Stimulated activated naive CD4-positive, alpha-beta T cell treated with Interleukin-2 at 50 U/mL for 16 hours (primary cell): Measurements from ENCODE around the gene MON2.
"Not testable (repeated sequence)": the region's sequence is repeated elsewhere in the genome, so short reads cannot be mapped to it uniquely, and the experiment has no call there.

Experiments
- DNase-seq: peaks from one replicate; lab custom pipeline; 2025; lab: John Stamatoyannopoulos, UW

Gene MON2

GRCh38 chr12:62559366-62559765, 92.7 kb downstream of the MON2 start:
- not testable (repeated sequence) for DNase-seq

- no peak for DNase-seq
These were observed 96.2 kb downstream of the MON2 start for GRCh38 chr12:62562846-62563245.

GRCh38 chr12:62575036-62575435, 108.4 kb downstream of the MON2 start:
- no peak for DNase-seq

- DNase-seq: no peak
These were observed 109.9 kb downstream of the MON2 start for GRCh38 chr12:62576503-62576902.

GRCh38 chr12:62578726-62579125, 112.1 kb downstream of the MON2 start:
- DNase-seq: no peak

GRCh38 chr12:62581288-62582064, 114.8 kb downstream of the MON2 start:
- DNase-seq: no peak

GRCh38 chr12:62582065-62582366, 115.4 kb downstream of the MON2 start:
- DNase-seq: no peak

GRCh38 chr12:62584619-62585018, 118.0 kb downstream of the MON2 start:
- DNase-seq: no peak

- no peak for DNase-seq
These were observed 120.2 kb downstream of the MON2 start for GRCh38 chr12:62586850-62587249.

GRCh38 chr12:62588916-62589315, 122.3 kb downstream of the MON2 start:
- DNase-seq: no peak

- no peak for DNase-seq
These were observed 130.6 kb downstream of the MON2 start for GRCh38 chr12:62597253-62597652.

- no peak for DNase-seq
These were observed 132.2 kb downstream of the MON2 start for GRCh38 chr12:62598846-62599245.

GRCh38 chr12:62599854-62600437, 133.3 kb downstream of the MON2 start:
- DNase-seq: no peak

- DNase-seq: no peak
These were observed 135.1 kb downstream of the MON2 start for GRCh38 chr12:62601765-62602164.

- peak; percentile 91 for DNase-seq
These were observed 135.8 kb downstream of the MON2 start for GRCh38 chr12:62602255-62603060.

GRCh38 chr12:62603061-62603810, 136.6 kb downstream of the MON2 start:
- peak; percentile 85 for DNase-seq

GRCh38 chr12:62603811-62604098, 137.1 kb downstream of the MON2 start:
- no peak for DNase-seq

GRCh38 chr12:62604373-62604772, 137.7 kb downstream of the MON2 start:
- DNase-seq: no peak

- DNase-seq: peak; percentile 4
These were observed 138.2 kb downstream of the MON2 start for GRCh38 chr12:62604871-62605270.

- DNase-seq: no peak
These were observed 139.4 kb downstream of the MON2 start for GRCh38 chr12:62605981-62606380.

- DNase-seq: no peak
These were observed 140.0 kb downstream of the MON2 start for GRCh38 chr12:62606654-62607053.

- no peak for DNase-seq
These were observed 146.5 kb downstream of the MON2 start for GRCh38 chr12:62613081-62613480.

GRCh38 chr12:62618319-62618718, 151.7 kb downstream of the MON2 start:
- no peak for DNase-seq
